HEK293 (cell line): ENCODE results near the gene CHST3.

Experiments used
- BCL11B ChIP-seq: fragments of 450-650 bp; formaldehyde crosslinking; IDR thresholded peaks from 2 replicates; pipeline ENCODE4 v1.5.1; 2016; ENCODE audit warnings: low read depth, missing biosample characterization, missing genetic modification characterization
- FEZF1 ChIP-seq: fragments of 450-650 bp; formaldehyde crosslinking; IDR thresholded peaks from 2 replicates; pipeline ENCODE4 v1.5.1; 2016; ENCODE audit warnings: missing biosample characterization, missing genetic modification characterization
- KLF1 ChIP-seq: fragments of 450-650 bp; formaldehyde crosslinking; IDR thresholded peaks from 2 replicates; pipeline ENCODE4 v1.5.1; 2016; ENCODE audit warnings: missing biosample characterization, missing genetic modification characterization
- KLF17 ChIP-seq: fragments of 450-650 bp; formaldehyde crosslinking; IDR thresholded peaks from 2 replicates; pipeline ENCODE4 v1.5.1; 2016; ENCODE audit warnings: missing biosample characterization, missing genetic modification characterization
- KLF8 ChIP-seq: fragments of 450-650 bp; formaldehyde crosslinking; IDR thresholded peaks from 2 replicates; pipeline ENCODE4 v1.5.1; 2016; ENCODE audit warnings: missing biosample characterization, missing genetic modification characterization
- MYNN ChIP-seq: fragments of 450-650 bp; formaldehyde crosslinking; IDR thresholded peaks from 2 replicates; pipeline ENCODE4 v1.5.1; 2016; ENCODE audit warnings: missing biosample characterization, missing genetic modification characterization, borderline replicate concordance
- PATZ1 ChIP-seq: fragments of 450-650 bp; formaldehyde crosslinking; IDR thresholded peaks from 2 replicates; pipeline ENCODE4 v1.5.1; 2016; ENCODE audit warnings: missing biosample characterization, missing genetic modification characterization
- ZBTB20 ChIP-seq: fragments of 450-650 bp; formaldehyde crosslinking; IDR thresholded peaks from 2 replicates; pipeline ENCODE4 v1.5.1; 2016; ENCODE audit warnings: missing biosample characterization, missing genetic modification characterization
- ZNF10 ChIP-seq: fragments of 450-650 bp; formaldehyde crosslinking; IDR thresholded peaks from 2 replicates; pipeline ENCODE4 v1.5.1; 2017; ENCODE audit warnings: missing biosample characterization, missing genetic modification characterization
- ZNF114 ChIP-seq: fragments of 450-650 bp; formaldehyde crosslinking; IDR thresholded peaks from 2 replicates; pipeline ENCODE4 v1.5.0; 2017; ENCODE audit warnings: missing biosample characterization, missing genetic modification characterization
- ZNF138 ChIP-seq: fragments of 450-650 bp; formaldehyde crosslinking; IDR thresholded peaks from 2 replicates; pipeline ENCODE4 v1.5.1; 2016; ENCODE audit warnings: missing biosample characterization, missing genetic modification characterization, borderline replicate concordance
- ZNF169 ChIP-seq: fragments of 450-650 bp; formaldehyde crosslinking; IDR thresholded peaks from 2 replicates; pipeline ENCODE4 v1.5.1; 2016; ENCODE audit warnings: missing biosample characterization, missing genetic modification characterization
- ZNF274 ChIP-seq, 2 experiments: fragments of 200-500 bp in 1 of 2; fragments of 450-650 bp in 1 of 2; sonication (Bioruptor generic) in 1 of 2; formaldehyde crosslinking in 1 of 2; IDR thresholded peaks; 2 replicates each; pipeline versions ENCODE4 v1.5.1 to v1.6.1; 2014 to 2016; ENCODE audit warnings: borderline replicate concordance in 1 of 2, inconsistent platforms in 1 of 2, low read length in 1 of 2, missing biosample characterization in 1 of 2, missing genetic modification characterization in 1 of 2
- ZNF292 ChIP-seq: fragments of 450-650 bp; formaldehyde crosslinking; IDR thresholded peaks from 2 replicates; pipeline ENCODE4 v1.5.1; 2016; ENCODE audit warnings: low read depth, missing biosample characterization, missing genetic modification characterization, borderline replicate concordance
- ZNF354C ChIP-seq: fragments of 450-650 bp; formaldehyde crosslinking; IDR thresholded peaks from 2 replicates; pipeline ENCODE4 v1.5.1; 2016; ENCODE audit warnings: missing biosample characterization, missing genetic modification characterization, low read depth, borderline replicate concordance
- ZNF391 ChIP-seq: fragments of 450-650 bp; formaldehyde crosslinking; IDR thresholded peaks from 2 replicates; pipeline ENCODE4 v1.5.1; 2016; ENCODE audit warnings: low read depth, missing biosample characterization, missing genetic modification characterization, borderline replicate concordance
- ZNF398 ChIP-seq: fragments of 450-650 bp; formaldehyde crosslinking; IDR thresholded peaks from 2 replicates; pipeline ENCODE4 v1.5.1; 2017; ENCODE audit warnings: missing biosample characterization, missing genetic modification characterization
- ZNF416 ChIP-seq: fragments of 450-650 bp; formaldehyde crosslinking; IDR thresholded peaks from 2 replicates; pipeline ENCODE4 v1.5.1; 2016; ENCODE audit warnings: missing biosample characterization, missing genetic modification characterization
- ZNF510 ChIP-seq: fragments of 450-650 bp; formaldehyde crosslinking; IDR thresholded peaks from 2 replicates; pipeline ENCODE4 v1.5.1; 2018; ENCODE audit warnings: mild to moderate bottlenecking, missing genetic modification characterization, missing biosample characterization; ENCODE audit not compliant: insufficient replicate concordance
- ZNF529 ChIP-seq: fragments of 450-650 bp; formaldehyde crosslinking; IDR thresholded peaks from 2 replicates; pipeline ENCODE4 v1.5.1; 2017; ENCODE audit warnings: missing genetic modification characterization, missing biosample characterization; ENCODE audit not compliant: insufficient replicate concordance
- ZNF548 ChIP-seq: fragments of 450-650 bp; formaldehyde crosslinking; IDR thresholded peaks from 2 replicates; pipeline ENCODE4 v1.5.1; 2016; ENCODE audit warnings: missing biosample characterization, missing genetic modification characterization
- ZNF596 ChIP-seq: fragments of 450-650 bp; IDR thresholded peaks from 2 replicates; pipeline ENCODE4 v1.5.0; 2018; ENCODE audit warnings: missing biosample characterization, mild to moderate bottlenecking, missing genetic modification characterization, moderate library complexity
- ZNF639 ChIP-seq: fragments of 450-650 bp; formaldehyde crosslinking; IDR thresholded peaks from 2 replicates; pipeline ENCODE4 v1.5.1; 2016; ENCODE audit warnings: missing biosample characterization, missing genetic modification characterization
- ZNF843 ChIP-seq: fragments of 450-650 bp; formaldehyde crosslinking; IDR thresholded peaks from 2 replicates; pipeline ENCODE4 v1.5.1; 2016; ENCODE audit warnings: missing biosample characterization, missing genetic modification characterization
- TF ChIP-seq, protein P1 (sequence below): fragments of 450-650 bp; formaldehyde crosslinking; IDR thresholded peaks from 2 replicates; pipeline ENCODE4 v1.5.1; 2017; ENCODE audit warnings: missing biosample characterization, missing genetic modification characterization
- TF ChIP-seq, protein P2 (sequence below): fragments of 450-650 bp; formaldehyde crosslinking; conservative IDR thresholded peaks from 2 replicates; pipeline ENCODE4 v1.5.1; 2016; ENCODE audit warnings: low read depth, missing biosample characterization, missing genetic modification characterization

The CHST3 gene

GRCh38 chr10:71920540-71921323 is 43.5 kb upstream of the CHST3 start (continued):
- no peak for TF ChIP-seq ZNF398 (tag by site-specific recombination)
- peak; percentile 75 for TF ChIP-seq KLF17 (tag by site-specific recombination)
- no peak for TF ChIP-seq ZNF169 (tag by site-specific recombination)
- no peak for TF ChIP-seq ZNF138
- TF ChIP-seq ZNF548 (tag by site-specific recombination), result no peak
- TF ChIP-seq ZNF639 (tag by site-specific recombination), result no peak
- TF ChIP-seq KLF1, result peak; percentile 65; the same call in 1 of the 2 replicates
- no peak for TF ChIP-seq PATZ1 (tag by site-specific recombination)
- TF ChIP-seq ZNF114, result no peak
- no peak for TF ChIP-seq ZNF391 (tag by site-specific recombination)
- TF ChIP-seq KLF8 (tag by site-specific recombination), result no peak
- no peak for TF ChIP-seq FEZF1 (tag by site-specific recombination)
- no peak for TF ChIP-seq MYNN
- no peak for TF ChIP-seq ZNF596 (tag by site-specific recombination)
- TF ChIP-seq ZNF843 (tag by site-specific recombination), result 0 out of 2 replicates have a peak, but pooled peaks have one; percentile 27
- TF ChIP-seq ZNF10 (tag by site-specific recombination), result no peak
- no peak for TF ChIP-seq ZNF529 (tag by site-specific recombination)
- TF ChIP-seq ZNF274 (IDR thresholded peaks at IDR 0.05; ENCODE audit: low read length), result no peak
- TF ChIP-seq ZNF274 (tag by site-specific recombination; IDR thresholded peaks at IDR 0.05; ENCODE audit: borderline replicate concordance), result no peak
- TF ChIP-seq, protein P1, sequence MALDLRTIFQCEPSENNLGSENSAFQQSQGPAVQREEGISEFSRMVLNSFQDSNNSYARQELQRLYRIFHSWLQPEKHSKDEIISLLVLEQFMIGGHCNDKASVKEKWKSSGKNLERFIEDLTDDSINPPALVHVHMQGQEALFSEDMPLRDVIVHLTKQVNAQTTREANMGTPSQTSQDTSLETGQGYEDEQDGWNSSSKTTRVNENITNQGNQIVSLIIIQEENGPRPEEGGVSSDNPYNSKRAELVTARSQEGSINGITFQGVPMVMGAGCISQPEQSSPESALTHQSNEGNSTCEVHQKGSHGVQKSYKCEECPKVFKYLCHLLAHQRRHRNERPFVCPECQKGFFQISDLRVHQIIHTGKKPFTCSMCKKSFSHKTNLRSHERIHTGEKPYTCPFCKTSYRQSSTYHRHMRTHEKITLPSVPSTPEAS (tag by site-specific recombination), result no peak
- TF ChIP-seq ZNF354C (tag by site-specific recombination), result no peak
- peak; percentile 43; the same call in 1 of the 2 replicates for TF ChIP-seq ZBTB20 (tag by site-specific recombination)
- no peak for TF ChIP-seq ZNF416
- TF ChIP-seq ZNF510 (tag by site-specific recombination), result no peak
- TF ChIP-seq, protein P2, sequence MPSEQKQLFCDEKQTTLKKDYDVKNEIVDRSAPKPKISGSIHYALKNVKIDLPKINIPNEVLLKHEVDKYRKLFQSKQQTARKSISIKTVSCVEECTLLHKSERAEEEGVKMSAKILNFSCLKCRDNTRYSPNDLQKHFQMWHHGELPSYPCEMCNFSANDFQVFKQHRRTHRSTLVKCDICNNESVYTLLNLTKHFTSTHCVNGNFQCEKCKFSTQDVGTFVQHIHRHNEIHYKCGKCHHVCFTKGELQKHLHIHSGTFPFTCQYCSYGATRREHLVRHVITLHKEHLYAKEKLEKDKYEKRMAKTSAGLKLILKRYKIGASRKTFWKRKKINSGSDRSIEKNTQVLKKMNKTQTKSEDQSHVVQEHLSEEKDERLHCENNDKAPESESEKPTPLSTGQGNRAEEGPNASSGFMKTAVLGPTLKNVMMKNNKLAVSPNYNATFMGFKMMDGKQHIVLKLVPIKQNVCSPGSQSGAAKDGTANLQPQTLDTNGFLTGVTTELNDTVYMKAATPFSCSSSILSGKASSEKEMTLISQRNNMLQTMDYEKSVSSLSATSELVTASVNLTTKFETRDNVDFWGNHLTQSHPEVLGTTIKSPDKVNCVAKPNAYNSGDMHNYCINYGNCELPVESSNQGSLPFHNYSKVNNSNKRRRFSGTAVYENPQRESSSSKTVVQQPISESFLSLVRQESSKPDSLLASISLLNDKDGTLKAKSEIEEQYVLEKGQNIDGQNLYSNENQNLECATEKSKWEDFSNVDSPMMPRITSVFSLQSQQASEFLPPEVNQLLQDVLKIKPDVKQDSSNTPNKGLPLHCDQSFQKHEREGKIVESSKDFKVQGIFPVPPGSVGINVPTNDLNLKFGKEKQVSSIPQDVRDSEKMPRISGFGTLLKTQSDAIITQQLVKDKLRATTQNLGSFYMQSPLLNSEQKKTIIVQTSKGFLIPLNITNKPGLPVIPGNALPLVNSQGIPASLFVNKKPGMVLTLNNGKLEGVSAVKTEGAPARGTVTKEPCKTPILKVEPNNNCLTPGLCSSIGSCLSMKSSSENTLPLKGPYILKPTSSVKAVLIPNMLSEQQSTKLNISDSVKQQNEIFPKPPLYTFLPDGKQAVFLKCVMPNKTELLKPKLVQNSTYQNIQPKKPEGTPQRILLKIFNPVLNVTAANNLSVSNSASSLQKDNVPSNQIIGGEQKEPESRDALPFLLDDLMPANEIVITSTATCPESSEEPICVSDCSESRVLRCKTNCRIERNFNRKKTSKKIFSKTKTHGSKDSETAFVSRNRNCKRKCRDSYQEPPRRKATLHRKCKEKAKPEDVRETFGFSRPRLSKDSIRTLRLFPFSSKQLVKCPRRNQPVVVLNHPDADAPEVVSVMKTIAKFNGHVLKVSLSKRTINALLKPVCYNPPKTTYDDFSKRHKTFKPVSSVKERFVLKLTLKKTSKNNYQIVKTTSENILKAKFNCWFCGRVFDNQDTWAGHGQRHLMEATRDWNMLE (tag by site-specific recombination), result no peak
- no peak for TF ChIP-seq ZNF292 (tag by site-specific recombination)
- no peak for TF ChIP-seq BCL11B (tag by site-specific recombination)
